HG02610 (cell line): ENCODE results near the gene THOP1.

ENCODE experiments used
- ATAC-seq: cut with Tn5 transposase; IDR thresholded peaks from one replicate; pipeline ENCODE4 v1.9.1; 2021; ENCODE audit warnings: mild to moderate bottlenecking, moderate library complexity; ENCODE audit not compliant: unreplicated experiment

The THOP1 gene

GRCh38 chr19:2785244-2785997, at the start of gene THOP1:
Gene THOP1 (plus strand): TSS chr19:2785503. CDS start chr19:2785663, 160 bp downstream.
- ATAC-seq: peak; percentile 65

GRCh38 chr19:2736550-2737190, 48.6 kb upstream of the THOP1 start:
- ATAC-seq: no peak

- ATAC-seq: peak; percentile 91
Measured at GRCh38 chr19:2739602-2740313, 45.5 kb upstream of the THOP1 start, which contains the start of gene SLC39A3. Gene SLC39A3 (minus strand): TSS chr19:2740017. CDS start chr19:2737257, 2,760 bp downstream.

GRCh38 chr19:2740314-2740656, 45.0 kb upstream of the THOP1 start:
- no peak for ATAC-seq

- no peak for ATAC-seq
Measured at GRCh38 chr19:2743099-2743498, 42.2 kb upstream of the THOP1 start.

- no peak for ATAC-seq
Measured at GRCh38 chr19:2744113-2744512, 41.2 kb upstream of the THOP1 start.

- ATAC-seq: no peak
Measured at GRCh38 chr19:2747349-2747748, 38.0 kb upstream of the THOP1 start.

GRCh38 chr19:2750808-2751437, 34.4 kb upstream of the THOP1 start:
- ATAC-seq: no peak

GRCh38 chr19:2751438-2751830, 33.9 kb upstream of the THOP1 start:
- ATAC-seq: no peak

GRCh38 chr19:2754659-2755447, 30.4 kb upstream of the THOP1 start:
- no peak for ATAC-seq

GRCh38 chr19:2755448-2755705, 29.9 kb upstream of the THOP1 start:
- ATAC-seq: no peak

GRCh38 chr19:2755811-2756210, 29.5 kb upstream of the THOP1 start:
- no peak for ATAC-seq

- no peak for ATAC-seq
Measured at GRCh38 chr19:2756477-2756876, 28.8 kb upstream of the THOP1 start.

- no peak for ATAC-seq
Measured at GRCh38 chr19:2756921-2757881, 28.1 kb upstream of the THOP1 start.

- no peak for ATAC-seq
Measured at GRCh38 chr19:2758601-2759313, 26.5 kb upstream of the THOP1 start.

GRCh38 chr19:2759362-2759761, 25.9 kb upstream of the THOP1 start:
- ATAC-seq: no peak

- no peak for ATAC-seq
Measured at GRCh38 chr19:2759965-2760364, 25.3 kb upstream of the THOP1 start.

GRCh38 chr19:2761309-2761677, 24.0 kb upstream of the THOP1 start:
- ATAC-seq: no peak
